ENCODE measurements around the gene MIOS. TPM values are rescaled to one million over a fixed set of nuclear protein-coding genes. Genes with fewer than 3 reads are reported as not detected.

Gene MIOS
- total RNA-seq, 2 experiments from 2014 or later, result 63.0 to 67.3 TPM

DNA sequence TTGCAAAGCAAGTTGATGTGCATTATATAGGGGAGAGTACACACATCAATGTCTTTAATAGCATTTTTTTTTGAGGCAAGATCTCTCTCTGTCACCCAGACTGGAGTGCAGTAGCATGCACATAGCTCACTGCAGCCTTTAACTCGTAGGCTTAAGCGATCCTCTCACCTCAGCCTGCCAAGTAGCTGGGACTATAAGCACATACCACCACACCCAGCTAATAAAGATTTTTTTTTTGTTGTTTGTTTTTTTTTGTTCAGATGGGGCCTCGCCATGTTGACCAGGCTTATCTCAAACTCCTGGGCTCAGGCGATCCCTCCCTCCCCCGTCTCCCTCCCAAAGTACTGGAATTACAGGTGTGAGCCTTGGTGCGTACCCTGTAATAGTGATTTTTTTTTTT is 75.4 kb downstream of the MIOS start:
- Mint-ChIP-seq H3K27me3 (no peaks in the 10 kb centered on the region), H3K9me3 (peaks cover 5% of the 10 kb centered on the region), H3K4me3 (peak overlapping the region; percentile 89), H3K27ac (peak overlapping the region; percentile 99), H3K36me3 (ENCODE audit: low read depth) (peaks cover 52% of the 10 kb centered on the region), H3K4me1 (ENCODE audit: low read depth) (peaks cover 44% of the 10 kb centered on the region)
- no peak for ATAC-seq
- TF ChIP-seq, protein P1, sequence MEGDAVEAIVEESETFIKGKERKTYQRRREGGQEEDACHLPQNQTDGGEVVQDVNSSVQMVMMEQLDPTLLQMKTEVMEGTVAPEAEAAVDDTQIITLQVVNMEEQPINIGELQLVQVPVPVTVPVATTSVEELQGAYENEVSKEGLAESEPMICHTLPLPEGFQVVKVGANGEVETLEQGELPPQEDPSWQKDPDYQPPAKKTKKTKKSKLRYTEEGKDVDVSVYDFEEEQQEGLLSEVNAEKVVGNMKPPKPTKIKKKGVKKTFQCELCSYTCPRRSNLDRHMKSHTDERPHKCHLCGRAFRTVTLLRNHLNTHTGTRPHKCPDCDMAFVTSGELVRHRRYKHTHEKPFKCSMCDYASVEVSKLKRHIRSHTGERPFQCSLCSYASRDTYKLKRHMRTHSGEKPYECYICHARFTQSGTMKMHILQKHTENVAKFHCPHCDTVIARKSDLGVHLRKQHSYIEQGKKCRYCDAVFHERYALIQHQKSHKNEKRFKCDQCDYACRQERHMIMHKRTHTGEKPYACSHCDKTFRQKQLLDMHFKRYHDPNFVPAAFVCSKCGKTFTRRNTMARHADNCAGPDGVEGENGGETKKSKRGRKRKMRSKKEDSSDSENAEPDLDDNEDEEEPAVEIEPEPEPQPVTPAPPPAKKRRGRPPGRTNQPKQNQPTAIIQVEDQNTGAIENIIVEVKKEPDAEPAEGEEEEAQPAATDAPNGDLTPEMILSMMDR (IDR thresholded peaks at IDR 0.05), result no peak
- ChIA-PET POLR2A (interaction anchor here (0.7 to 1.7 kb wide), 3 partner anchors 10 to 38 kb away, joined by 3 to 4 read pairs (median 4); no protein-coding TSS in a partner anchor), CTCF (interaction anchor here (0.6 to 2.0 kb wide), 6 partner anchors 24 to 541 kb away, joined by 3 to 12 read pairs (median 3); no protein-coding TSS in a partner anchor)
- no peak for DNase-seq
- intact Hi-C loops (cut with micrococcal nuclease), result loop anchor here (5.0 to 10.0 kb wide), 2 partner anchors 75 to 353 kb away; partner anchors contain the start of gene MIOS

DNA sequence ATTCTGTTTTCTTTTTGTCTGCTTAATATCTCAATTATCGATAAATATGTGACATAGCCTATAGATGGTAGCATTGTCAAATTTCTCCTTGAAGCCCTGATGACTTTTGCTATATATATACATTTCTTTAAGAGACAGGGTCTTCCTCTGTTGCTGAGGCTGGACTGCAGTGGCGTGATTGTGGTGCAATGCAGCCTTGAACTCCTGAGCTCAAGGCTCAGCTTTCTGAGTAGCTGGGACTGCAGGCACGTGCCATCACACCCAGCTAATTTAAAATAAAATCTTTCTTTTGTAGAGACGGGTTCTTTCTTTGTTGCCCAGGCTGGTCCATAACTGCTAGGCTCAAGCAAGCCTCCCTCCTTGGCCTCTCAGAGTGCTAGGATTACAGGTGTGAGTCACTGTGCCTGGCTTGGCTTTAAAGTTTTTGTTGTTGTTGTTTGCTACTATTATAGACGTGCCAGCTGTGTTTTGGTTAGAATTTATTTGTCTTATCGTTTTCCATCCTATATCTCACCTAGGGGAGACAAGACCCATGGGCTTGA is 80.9 kb downstream of the MIOS start:
- Mint-ChIP-seq H3K27ac (no peak overlapping the region), H3K4me1 (ENCODE audit: low read depth) (peaks cover 55% of the 10 kb centered on the region), H3K27me3 (no peaks in the 10 kb centered on the region), H3K36me3 (ENCODE audit: low read depth) (peaks cover 29% of the 10 kb centered on the region), H3K9me3 (peaks cover 5% of the 10 kb centered on the region), H3K4me3 (no peak overlapping the region)
- ATAC-seq (no peak), DNase-seq (no peak)
- TF ChIP-seq, protein P1 (IDR thresholded peaks at IDR 0.05), result no peak
- intact Hi-C loops (cut with micrococcal nuclease), result loop anchor here (10.0 kb wide), 1 partner anchor 347 kb away; no protein-coding TSS in a partner anchor
- CTCF ChIA-PET, result interaction anchor here (1.1 kb wide), 1 partner anchor 543 kb away, joined by 3 read pairs; no protein-coding TSS in a partner anchor
- POLR2A ChIA-PET, result no interaction called here

DNA sequence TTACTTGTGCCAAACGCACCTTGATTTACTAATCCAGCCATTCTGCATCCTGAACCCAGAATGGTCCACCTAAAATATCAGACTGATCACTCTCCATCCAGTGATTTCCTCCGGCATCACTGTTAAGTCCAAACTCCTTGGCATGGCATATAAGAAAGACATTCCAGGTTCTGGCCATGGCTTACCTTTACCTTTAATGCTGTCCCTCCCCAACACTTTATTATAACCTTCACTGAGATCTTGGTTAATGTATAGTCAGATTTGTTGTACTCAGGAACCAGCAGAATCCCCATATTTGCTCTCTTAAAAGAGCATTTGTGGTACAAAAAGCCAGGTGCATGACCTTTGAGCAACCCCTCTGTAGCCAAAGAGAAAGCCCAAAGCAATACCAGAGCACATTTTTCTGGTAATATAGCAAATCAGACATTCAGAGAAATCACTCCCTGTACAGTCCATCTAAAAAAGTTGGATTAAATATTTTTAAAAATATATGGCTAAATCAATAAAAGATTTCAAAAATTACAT is 84.1 kb downstream of the MIOS start:
- DNase-seq (no peak), ATAC-seq (no peak)
- ChIA-PET CTCF (interaction anchor here (1.5 to 1.6 kb wide), 2 partner anchors 8 to 30 kb away, joined by 3 read pairs; no protein-coding TSS in a partner anchor), POLR2A (no interaction called here)
- intact Hi-C loops (cut with micrococcal nuclease), result no loop called here
- H3K9me3 Mint-ChIP-seq, result peaks cover 4% of the 10 kb centered on the region
- peaks cover 53% of the 10 kb centered on the region for H3K4me1 Mint-ChIP-seq (ENCODE audit: low read depth)
- H3K27me3 Mint-ChIP-seq, result no peaks in the 10 kb centered on the region
- TF ChIP-seq, protein P1 (IDR thresholded peaks at IDR 0.05), result no peak
- H3K4me3 Mint-ChIP-seq, result no peak overlapping the region
- peaks cover 10% of the 10 kb centered on the region for H3K36me3 Mint-ChIP-seq (ENCODE audit: low read depth)
- no peak overlapping the region for H3K27ac Mint-ChIP-seq

DNA sequence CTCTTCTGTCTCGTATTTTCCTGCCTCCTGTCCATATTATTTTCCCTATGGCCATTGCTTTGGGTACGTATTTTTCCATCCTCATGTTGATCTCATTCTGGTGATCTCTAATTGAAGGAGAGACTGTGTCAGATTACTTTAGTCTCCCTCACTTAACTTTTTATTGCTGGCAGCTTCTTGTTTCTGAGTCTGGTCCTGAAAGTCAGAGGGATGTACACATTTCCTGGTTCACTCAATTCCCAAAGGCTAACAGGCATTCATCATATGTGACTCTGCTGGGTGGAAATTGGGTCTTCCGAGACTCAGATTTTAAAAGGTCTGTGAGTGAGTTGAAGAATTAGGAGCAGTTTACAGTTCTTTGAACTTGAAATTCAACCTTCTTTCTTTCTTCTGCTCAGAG is 84.8 kb downstream of the MIOS start:
- intact Hi-C loops (cut with micrococcal nuclease), result no loop called here
- ATAC-seq (no peak), DNase-seq (no peak)
- no peak overlapping the region for H3K4me3 Mint-ChIP-seq
- no peak overlapping the region for H3K27ac Mint-ChIP-seq
- no peaks in the 10 kb centered on the region for H3K27me3 Mint-ChIP-seq
- POLR2A ChIA-PET, result no interaction called here
- H3K36me3 Mint-ChIP-seq (ENCODE audit: low read depth), result peaks cover 7% of the 10 kb centered on the region
- peaks cover 48% of the 10 kb centered on the region for H3K4me1 Mint-ChIP-seq (ENCODE audit: low read depth)
- CTCF ChIA-PET, result interaction anchor here (1.6 kb wide), 1 partner anchor 29 kb away, joined by 3 read pairs; no protein-coding TSS in a partner anchor
- H3K9me3 Mint-ChIP-seq, result no peaks in the 10 kb centered on the region
- TF ChIP-seq, protein P1 (IDR thresholded peaks at IDR 0.05), result no peak

Data from activated CD8-positive, alpha-beta T cell treated with anti-CD3 and anti-CD28 coated beads for 36 hours (primary cell).